Stimulated activated CD8-positive, alpha-beta memory T cell treated with anti-CD3 and anti-CD28 coated beads, Interleukin-12 subunit alpha, Interleukin-12 subunit beta, amount 100 ng/mL, for 1 hour (primary cell): Measurements from ENCODE around the gene TMEM47.

ENCODE experiments used
- DNase-seq: peaks from one replicate; pipeline ENCODE4 v3.0.0-alpha.2; 2020; ENCODE audit warnings: low read depth

Gene TMEM47

DNA sequence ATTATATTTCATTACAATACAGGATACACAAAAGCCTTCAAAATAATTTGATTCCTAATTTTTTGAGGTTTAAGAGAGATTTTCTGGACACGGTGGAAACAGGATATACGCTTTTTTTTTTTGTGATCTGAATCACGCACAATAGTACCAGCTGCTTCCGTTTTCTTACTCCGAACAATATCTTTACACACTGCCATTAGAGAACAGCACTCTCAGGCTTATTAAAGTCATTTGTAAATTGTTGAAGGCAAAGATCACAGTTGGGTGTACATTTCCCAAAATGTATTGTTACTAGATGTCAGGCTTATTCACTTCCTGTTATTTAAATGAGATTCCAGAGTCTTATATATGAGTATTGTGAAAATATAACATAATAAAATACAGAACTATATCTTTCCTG is 71.5 kb downstream of the TMEM47 start:
- no peak for DNase-seq

DNA sequence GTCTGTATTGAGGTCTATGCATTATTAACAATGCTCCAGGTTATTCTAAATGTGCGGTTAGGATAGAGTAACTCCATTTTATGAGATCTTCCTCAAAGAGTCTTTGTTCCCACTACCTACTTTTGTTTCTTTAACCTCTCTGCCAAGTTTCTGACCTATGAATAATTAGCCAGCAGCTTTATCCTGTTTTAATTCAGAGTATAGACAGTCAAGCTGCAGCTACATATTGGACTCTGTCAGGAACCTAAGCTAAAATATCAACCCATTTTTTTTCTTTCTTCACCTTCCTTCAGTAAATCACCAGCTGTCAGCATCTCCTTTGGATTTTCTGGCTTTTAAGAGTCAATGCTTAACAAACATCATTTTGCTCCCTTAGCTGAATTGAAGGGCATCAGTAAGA is 72.3 kb downstream of the TMEM47 start:
- no peak for DNase-seq

DNA sequence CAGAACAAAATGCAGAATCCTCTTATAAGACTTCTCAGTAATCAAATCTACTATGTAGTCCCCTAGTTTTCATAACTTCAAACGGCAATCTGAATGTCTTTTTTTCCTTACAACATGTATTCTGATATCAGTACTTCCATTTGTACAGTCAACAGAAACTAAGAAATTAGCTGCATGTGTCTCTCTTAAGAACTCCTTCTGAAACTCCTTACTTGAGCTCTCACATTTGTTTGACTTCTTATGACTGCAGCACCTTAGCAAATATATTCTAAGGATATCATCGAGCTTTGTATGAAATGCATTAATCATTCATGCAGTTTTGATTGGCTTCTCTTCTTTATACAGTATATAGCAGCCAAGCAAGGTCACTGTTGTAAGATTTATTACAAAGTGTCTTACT is 77.0 kb downstream of the TMEM47 start:
- no peak for DNase-seq

DNA sequence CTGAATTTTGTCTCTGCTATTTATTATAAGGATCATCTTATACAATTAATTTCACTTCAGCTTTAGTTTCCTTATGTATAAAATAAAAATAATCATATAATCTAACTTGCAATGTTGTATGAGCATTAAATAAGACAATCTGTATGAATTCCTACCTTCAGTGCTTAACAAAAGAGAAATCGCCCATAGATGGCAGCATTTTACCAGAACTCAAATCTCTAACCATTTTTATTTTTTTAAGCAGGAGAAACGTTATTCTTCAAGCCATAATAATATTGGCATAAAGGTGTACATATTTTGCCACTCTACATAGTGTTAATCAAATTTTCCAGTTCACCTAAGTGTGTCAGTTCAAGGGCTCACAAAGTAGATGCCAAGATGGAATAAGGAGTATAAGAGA is 78.8 kb downstream of the TMEM47 start:
- DNase-seq, result no peak
